Endodermal cell (in vitro differentiated cells): Measurements from ENCODE around the gene INPP4A. TPM values are rescaled to one million over a fixed set of nuclear protein-coding genes. Genes with fewer than 3 reads are reported as not detected.

Experiments
- DNase-seq: peaks from one replicate; pipeline ENCODE4 v3.0.0-alpha.2; 2017
- H3K27ac ChIP-seq: 2 replicates; pipeline ENCODE4 v1.5.1; 2013; ENCODE audit warnings: mild to moderate bottlenecking, low read depth, low read length, moderate library complexity
- H3K27me3 ChIP-seq: 2 replicates; pipeline ENCODE4 v1.6.1; 2013; ENCODE audit warnings: mild to moderate bottlenecking, low read length, moderate library complexity; ENCODE audit not compliant: insufficient read depth, control insufficient read depth, poor library complexity, severe bottlenecking
- H3K36me3 ChIP-seq: 2 replicates; pipeline ENCODE4 v1.7.0; 2013; ENCODE audit warnings: mild to moderate bottlenecking, low read length, moderate library complexity; ENCODE audit not compliant: control insufficient read depth, insufficient read depth
- H3K4me1 ChIP-seq: one replicate; pipeline ENCODE4 v1.7.0; 2013; ENCODE audit warnings: low read length; ENCODE audit not compliant: control insufficient read depth, insufficient read depth
- H3K4me3 ChIP-seq: 2 replicates; pipeline ENCODE4 v1.5.1; 2013; ENCODE audit warnings: mild to moderate bottlenecking, low read length, moderate library complexity
- H3K9ac ChIP-seq: 2 replicates; pipeline ENCODE4 v1.6.1; 2013; ENCODE audit warnings: mild to moderate bottlenecking, low read length, moderate library complexity; ENCODE audit not compliant: poor library complexity, severe bottlenecking; ENCODE audit errors: extremely low read depth
- H3K9me3 ChIP-seq: 2 replicates; pipeline ENCODE4 v1.6.1; 2013; ENCODE audit warnings: mild to moderate bottlenecking, low read length, moderate library complexity; ENCODE audit not compliant: control insufficient read depth
- H3K27ac Mint-ChIP-seq: 2 replicates; pipeline ENCODE4 v1.8.0; 2020; ENCODE audit warnings: mixed read lengths
- H3K27me3 Mint-ChIP-seq: 2 replicates; pipeline ENCODE4 v1.8.0; 2021; ENCODE audit warnings: mild to moderate bottlenecking, mixed read lengths; ENCODE audit not compliant: insufficient read depth
- H3K36me3 Mint-ChIP-seq: 2 replicates; pipeline ENCODE4 v1.8.0; 2020; ENCODE audit warnings: low read depth, mixed read lengths
- H3K4me1 Mint-ChIP-seq: 2 replicates; pipeline ENCODE4 v1.8.0; 2020; ENCODE audit warnings: mixed read lengths
- H3K4me3 Mint-ChIP-seq: 2 replicates; pipeline ENCODE4 v1.8.0; 2020; ENCODE audit warnings: mild to moderate bottlenecking, moderate library complexity, mixed read lengths
- H3K9me3 Mint-ChIP-seq: 2 replicates; pipeline ENCODE4 v1.8.0; 2020; ENCODE audit warnings: mild to moderate bottlenecking, mixed read lengths
- WGBS, 2 experiments: methylation state at CpG; one replicate each; pipeline versions ENCODE4 v1.1.5 to v1.1.7; 2013; ENCODE audit warnings: missing lambda C conversion rate in 2 of 2, mixed read lengths in 1 of 2; ENCODE audit not compliant: insufficient coverage in 1 of 2, insufficient read length in 1 of 2; 5-methylcytosine and 5-hydroxymethylcytosine counted together
- total RNA-seq, 2 donors: library from RNA; stranded (reverse); fragmentation: NEBNext Ultra II Directional in 1 of 2; extraction: Animal tissue kit (Norgen Biotek cat#: 25700) in 1 of 2; gene quantifications; 2 replicates in 1 of 2; 3 replicates in 1 of 2; pipeline ENCODE4 v1.2.1, GENCODE V29; 2021
- TF ChIP-seq, protein P1 (sequence below): fragments of 200-600 bp; sonication (generic); conservative IDR thresholded peaks from 2 replicates; pipeline ENCODE4 v1.5.0; 2021; ENCODE audit warnings: antibody characterized with exemption, mild to moderate bottlenecking

INPP4A gene
- total RNA-seq, 2 donors from 2014 or later = 84.9 to 94.2 TPM

DNA sequence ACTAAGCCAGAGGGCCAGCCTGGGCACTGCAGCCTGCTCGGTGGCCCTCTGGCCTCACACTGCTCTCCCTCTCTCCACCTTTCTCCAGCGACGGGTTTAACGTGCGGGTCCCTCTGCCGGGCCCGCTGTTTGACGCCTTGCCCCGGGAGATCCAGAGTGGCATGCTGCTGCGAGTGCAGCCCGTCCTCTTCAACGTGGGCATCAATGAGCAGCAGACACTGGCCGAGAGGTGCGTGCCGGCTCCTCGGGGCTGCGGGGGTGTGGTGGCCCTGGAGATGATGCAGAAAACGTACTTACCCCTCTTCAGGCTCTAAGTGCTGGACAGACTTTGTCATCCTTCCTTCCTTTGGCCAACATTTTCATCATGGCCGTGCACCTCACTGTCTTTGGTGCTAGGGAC, 121.3 kb downstream of the INPP4A start:
- Mint-ChIP-seq H3K27me3 (no peaks in the 10 kb centered on the region), H3K27ac (no peak overlapping the region), H3K4me3 (no peak overlapping the region), H3K9me3 (no peaks in the 10 kb centered on the region), H3K36me3 (peaks cover 73% of the 10 kb centered on the region), H3K4me1 (no peaks in the 10 kb centered on the region)
- WGBS, 2 experiments = 93 to 99% methylated on average over 10 to 19 of the region's 19 CpGs
- TF ChIP-seq, protein P1, sequence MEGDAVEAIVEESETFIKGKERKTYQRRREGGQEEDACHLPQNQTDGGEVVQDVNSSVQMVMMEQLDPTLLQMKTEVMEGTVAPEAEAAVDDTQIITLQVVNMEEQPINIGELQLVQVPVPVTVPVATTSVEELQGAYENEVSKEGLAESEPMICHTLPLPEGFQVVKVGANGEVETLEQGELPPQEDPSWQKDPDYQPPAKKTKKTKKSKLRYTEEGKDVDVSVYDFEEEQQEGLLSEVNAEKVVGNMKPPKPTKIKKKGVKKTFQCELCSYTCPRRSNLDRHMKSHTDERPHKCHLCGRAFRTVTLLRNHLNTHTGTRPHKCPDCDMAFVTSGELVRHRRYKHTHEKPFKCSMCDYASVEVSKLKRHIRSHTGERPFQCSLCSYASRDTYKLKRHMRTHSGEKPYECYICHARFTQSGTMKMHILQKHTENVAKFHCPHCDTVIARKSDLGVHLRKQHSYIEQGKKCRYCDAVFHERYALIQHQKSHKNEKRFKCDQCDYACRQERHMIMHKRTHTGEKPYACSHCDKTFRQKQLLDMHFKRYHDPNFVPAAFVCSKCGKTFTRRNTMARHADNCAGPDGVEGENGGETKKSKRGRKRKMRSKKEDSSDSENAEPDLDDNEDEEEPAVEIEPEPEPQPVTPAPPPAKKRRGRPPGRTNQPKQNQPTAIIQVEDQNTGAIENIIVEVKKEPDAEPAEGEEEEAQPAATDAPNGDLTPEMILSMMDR = no peak
- Histone ChIP-seq H3K4me3 (no peak overlapping the region), H3K9me3 (no peaks in the 10 kb centered on the region), H3K4me1 (no peaks in the 10 kb centered on the region), H3K27me3 (no peaks in the 10 kb centered on the region), H3K9ac (no peak overlapping the region), H3K36me3 (peaks cover 98% of the 10 kb centered on the region), H3K27ac (no peak overlapping the region)
- DNase-seq = no peak

GRCh38 chr2:98568161-98568956, 123.7 kb downstream of the INPP4A start:
- Histone ChIP-seq H3K9me3 (no peaks in the 10 kb centered on the region), H3K27me3 (no peaks in the 10 kb centered on the region), H3K4me1 (no peaks in the 10 kb centered on the region), H3K36me3 (peaks cover 97% of the 10 kb centered on the region), H3K9ac (no peak overlapping the region), H3K4me3 (no peak overlapping the region), H3K27ac (no peak overlapping the region)
- no peaks in the 10 kb centered on the region for H3K9me3 Mint-ChIP-seq
- 93 to 96% methylated on average over 9 to 11 of the region's 11 CpGs for WGBS, 2 experiments
- no peak overlapping the region for H3K27ac Mint-ChIP-seq
- TF ChIP-seq, protein P1 = no peak
- no peaks in the 10 kb centered on the region for H3K27me3 Mint-ChIP-seq
- no peak for DNase-seq
- no peaks in the 10 kb centered on the region for H3K4me1 Mint-ChIP-seq
- H3K4me3 Mint-ChIP-seq = no peak overlapping the region
- H3K36me3 Mint-ChIP-seq = peaks cover 81% of the 10 kb centered on the region

- H3K9me3 ChIP-seq = no peaks in the 10 kb centered on the region
- peak; percentile 93 for DNase-seq
- no peaks in the 10 kb centered on the region for H3K4me1 Mint-ChIP-seq
- WGBS, 2 experiments = 69 to 72% methylated on average over 16 to 19 of the region's 19 CpGs
- no peaks in the 10 kb centered on the region for H3K27me3 ChIP-seq
- H3K36me3 ChIP-seq = peaks cover 97% of the 10 kb centered on the region
- no peaks in the 10 kb centered on the region for H3K27me3 Mint-ChIP-seq
- H3K4me1 ChIP-seq = no peaks in the 10 kb centered on the region
- TF ChIP-seq, protein P1 = peak; percentile 99
- H3K4me3 ChIP-seq = no peak overlapping the region
- H3K27ac ChIP-seq = no peak overlapping the region
- H3K9me3 Mint-ChIP-seq = no peaks in the 10 kb centered on the region
- no peak overlapping the region for H3K4me3 Mint-ChIP-seq
- H3K9ac ChIP-seq = no peak overlapping the region
- peaks cover 82% of the 10 kb centered on the region for H3K36me3 Mint-ChIP-seq
- H3K27ac Mint-ChIP-seq = peak overlapping the region; percentile 72
Observed at GRCh38 chr2:98569197-98569793, 124.6 kb downstream of the INPP4A start.
